GM19238 (cell line): ENCODE results near the gene KIAA1958.
"Not testable (repeated sequence)": the region's sequence is repeated elsewhere in the genome, so short reads cannot be mapped to it uniquely, and the experiment has no call there.

Source experiments
- DNase-seq: peaks from one replicate; pipeline ENCODE4 v3.0.0; 2011; ENCODE audit warnings: low spot score; ENCODE audit not compliant: insufficient read length

Gene KIAA1958

GRCh38 chr9:112489876-112490666 lies 3.4 kb downstream of the KIAA1958 start:
- no peak for DNase-seq

GRCh38 chr9:112493393-112494137 lies 6.9 kb downstream of the KIAA1958 start:
- no peak for DNase-seq

GRCh38 chr9:112494153-112494552 lies 7.5 kb downstream of the KIAA1958 start:
- no peak for DNase-seq

GRCh38 chr9:112495614-112496013 lies 9.0 kb downstream of the KIAA1958 start:
- DNase-seq = no peak

- DNase-seq = no peak
Observed at GRCh38 chr9:112496074-112496722, 9.6 kb downstream of the KIAA1958 start.

- no peak for DNase-seq
Observed at GRCh38 chr9:112500842-112501241, 14.2 kb downstream of the KIAA1958 start.

- no peak for DNase-seq
Observed at GRCh38 chr9:112501287-112501686, 14.7 kb downstream of the KIAA1958 start.

GRCh38 chr9:112502175-112502946 lies 15.7 kb downstream of the KIAA1958 start:
- no peak for DNase-seq

- DNase-seq = no peak
Observed at GRCh38 chr9:112503170-112503569, 16.5 kb downstream of the KIAA1958 start.

- DNase-seq = no peak
Observed at GRCh38 chr9:112505086-112505485, 18.5 kb downstream of the KIAA1958 start.

- DNase-seq = no peak
Observed at GRCh38 chr9:112505607-112506006, 19.0 kb downstream of the KIAA1958 start.

- no peak for DNase-seq
Observed at GRCh38 chr9:112506571-112506970, 19.9 kb downstream of the KIAA1958 start.

GRCh38 chr9:112507001-112507680 lies 20.5 kb downstream of the KIAA1958 start:
- DNase-seq = no peak

- no peak for DNase-seq
Observed at GRCh38 chr9:112508377-112508776, 21.8 kb downstream of the KIAA1958 start.

GRCh38 chr9:112512377-112512776 lies 25.8 kb downstream of the KIAA1958 start:
- DNase-seq = not testable (repeated sequence)

GRCh38 chr9:112516769-112517168 lies 30.1 kb downstream of the KIAA1958 start:
- DNase-seq = no peak

GRCh38 chr9:112520069-112520468 lies 33.4 kb downstream of the KIAA1958 start:
- no peak for DNase-seq

GRCh38 chr9:112520656-112521055 lies 34.0 kb downstream of the KIAA1958 start:
- DNase-seq = no peak

GRCh38 chr9:112526973-112527372 lies 40.3 kb downstream of the KIAA1958 start:
- DNase-seq = no peak

- no peak for DNase-seq
Observed at GRCh38 chr9:112527959-112528358, 41.3 kb downstream of the KIAA1958 start.

- DNase-seq = no peak
Observed at GRCh38 chr9:112529316-112529715, 42.7 kb downstream of the KIAA1958 start.
